ENCODE measurements around the gene MARS1.

MARS1 gene

DNA sequence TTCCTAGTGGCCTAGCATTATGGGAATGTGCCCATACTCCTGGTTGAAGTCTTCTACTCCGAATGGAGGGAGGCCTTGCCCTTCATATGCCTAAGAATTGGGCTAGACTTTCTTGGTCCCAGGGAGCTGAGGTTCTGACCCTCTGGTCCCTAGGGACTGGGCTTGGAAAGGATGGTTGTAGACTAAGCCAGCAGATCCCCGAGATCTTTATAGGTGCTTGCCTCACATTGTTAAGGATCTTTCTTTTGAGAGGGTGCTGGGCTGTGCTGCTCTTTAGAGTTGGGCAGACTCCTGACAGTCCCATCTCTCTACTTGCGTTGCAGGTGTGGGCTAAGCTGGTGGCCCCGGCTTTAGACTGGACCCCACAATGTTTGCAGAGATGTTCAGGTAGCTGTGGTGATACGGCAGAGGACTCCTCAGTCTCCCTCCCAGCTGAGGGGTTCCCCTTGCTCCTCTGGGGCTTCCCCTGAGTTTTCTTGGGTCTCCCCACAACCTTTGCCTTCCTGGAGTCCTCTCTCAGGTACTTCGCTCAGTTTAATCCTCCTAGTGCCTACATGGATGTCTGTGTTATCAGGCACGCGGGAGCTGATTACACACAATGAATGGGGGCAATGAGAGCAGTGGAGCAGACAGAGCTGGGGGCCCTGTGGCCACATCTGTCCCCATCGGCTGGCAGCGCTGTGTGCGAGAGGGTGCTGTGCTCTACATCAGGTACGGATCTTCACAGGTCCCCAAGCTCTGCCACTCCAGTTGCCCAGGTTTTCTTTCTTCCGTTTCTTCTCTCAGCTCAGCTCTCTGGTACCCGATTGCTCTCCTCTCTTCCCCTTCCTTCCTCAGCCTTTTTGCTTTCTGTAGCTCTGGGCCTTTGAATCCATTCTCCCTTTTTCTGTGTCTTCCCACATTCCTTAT lies 36.1 kb downstream of the MARS1 start:
- TF ChIP-seq, protein P1, sequence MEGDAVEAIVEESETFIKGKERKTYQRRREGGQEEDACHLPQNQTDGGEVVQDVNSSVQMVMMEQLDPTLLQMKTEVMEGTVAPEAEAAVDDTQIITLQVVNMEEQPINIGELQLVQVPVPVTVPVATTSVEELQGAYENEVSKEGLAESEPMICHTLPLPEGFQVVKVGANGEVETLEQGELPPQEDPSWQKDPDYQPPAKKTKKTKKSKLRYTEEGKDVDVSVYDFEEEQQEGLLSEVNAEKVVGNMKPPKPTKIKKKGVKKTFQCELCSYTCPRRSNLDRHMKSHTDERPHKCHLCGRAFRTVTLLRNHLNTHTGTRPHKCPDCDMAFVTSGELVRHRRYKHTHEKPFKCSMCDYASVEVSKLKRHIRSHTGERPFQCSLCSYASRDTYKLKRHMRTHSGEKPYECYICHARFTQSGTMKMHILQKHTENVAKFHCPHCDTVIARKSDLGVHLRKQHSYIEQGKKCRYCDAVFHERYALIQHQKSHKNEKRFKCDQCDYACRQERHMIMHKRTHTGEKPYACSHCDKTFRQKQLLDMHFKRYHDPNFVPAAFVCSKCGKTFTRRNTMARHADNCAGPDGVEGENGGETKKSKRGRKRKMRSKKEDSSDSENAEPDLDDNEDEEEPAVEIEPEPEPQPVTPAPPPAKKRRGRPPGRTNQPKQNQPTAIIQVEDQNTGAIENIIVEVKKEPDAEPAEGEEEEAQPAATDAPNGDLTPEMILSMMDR (IDR thresholded peaks at IDR 0.05; ENCODE audit: low read depth, low read length, missing control alignments) = no peak
- H3K4me3 ChIP-seq (ENCODE audit: low read depth, low read length) = peak overlapping the region; percentile 81
- in situ Hi-C loops (cut with HindIII; ENCODE audit: low sequenced_read_pairs) = no loop called here
- no peak for DNase-seq (ENCODE audit: low read depth)

- H3K4me3 ChIP-seq (ENCODE audit: low read depth, low read length) = no peak overlapping the region
- in situ Hi-C loops (cut with HindIII; ENCODE audit: low sequenced_read_pairs) = no loop called here
- TF ChIP-seq, protein P1 (IDR thresholded peaks at IDR 0.05; ENCODE audit: low read depth, low read length, missing control alignments) = no peak
- no peak for DNase-seq (ENCODE audit: low read depth)
These were observed 37.1 kb downstream of the MARS1 start for GRCh38 chr12:57524814-57525614.

DNA sequence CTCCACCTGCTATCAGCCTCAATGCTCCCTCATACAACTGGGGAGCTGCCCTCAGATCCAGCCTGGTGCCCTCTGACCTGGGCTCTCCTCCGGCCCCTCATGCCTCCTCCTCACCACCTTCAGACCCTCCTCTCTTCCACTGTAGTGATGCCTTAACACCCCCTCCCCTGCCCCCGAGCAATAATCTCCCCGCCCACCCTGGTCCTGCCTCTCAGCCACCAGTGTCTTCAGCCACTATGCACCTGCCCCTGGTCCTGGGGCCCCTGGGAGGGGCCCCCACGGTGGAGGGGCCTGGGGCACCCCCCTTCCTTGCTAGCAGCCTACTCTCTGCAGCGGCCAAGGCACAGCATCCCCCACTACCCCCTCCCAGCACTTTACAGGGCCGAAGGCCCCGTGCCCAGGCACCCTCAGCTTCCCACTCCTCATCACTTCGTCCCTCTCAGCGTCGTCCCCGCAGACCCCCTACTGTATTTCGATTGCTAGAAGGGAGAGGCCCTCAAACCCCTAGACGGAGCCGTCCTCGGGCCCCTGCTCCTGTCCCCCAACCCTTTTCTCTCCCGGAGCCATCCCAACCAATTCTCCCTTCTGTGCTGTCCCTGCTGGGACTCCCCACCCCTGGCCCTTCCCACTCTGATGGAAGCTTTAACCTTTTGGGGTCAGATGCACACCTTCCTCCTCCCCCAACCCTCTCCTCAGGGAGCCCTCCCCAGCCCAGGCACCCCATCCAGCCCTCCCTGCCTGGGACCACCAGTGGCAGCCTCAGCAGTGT lies 37.9 kb downstream of the MARS1 start:
- DNase-seq (ENCODE audit: low read depth) = no peak
- TF ChIP-seq, protein P1 (IDR thresholded peaks at IDR 0.05; ENCODE audit: low read depth, low read length, missing control alignments) = no peak
- in situ Hi-C loops (cut with HindIII; ENCODE audit: low sequenced_read_pairs) = no loop called here
- no peak overlapping the region for H3K4me3 ChIP-seq (ENCODE audit: low read depth, low read length)

GRCh38 chr12:57526477-57527126 lies 38.7 kb downstream of the MARS1 start:
- TF ChIP-seq, protein P1 (IDR thresholded peaks at IDR 0.05; ENCODE audit: low read depth, low read length, missing control alignments) = no peak
- H3K4me3 ChIP-seq (ENCODE audit: low read depth, low read length) = no peak overlapping the region
- in situ Hi-C loops (cut with HindIII; ENCODE audit: low sequenced_read_pairs) = no loop called here
- DNase-seq (ENCODE audit: low read depth) = no peak

DNA sequence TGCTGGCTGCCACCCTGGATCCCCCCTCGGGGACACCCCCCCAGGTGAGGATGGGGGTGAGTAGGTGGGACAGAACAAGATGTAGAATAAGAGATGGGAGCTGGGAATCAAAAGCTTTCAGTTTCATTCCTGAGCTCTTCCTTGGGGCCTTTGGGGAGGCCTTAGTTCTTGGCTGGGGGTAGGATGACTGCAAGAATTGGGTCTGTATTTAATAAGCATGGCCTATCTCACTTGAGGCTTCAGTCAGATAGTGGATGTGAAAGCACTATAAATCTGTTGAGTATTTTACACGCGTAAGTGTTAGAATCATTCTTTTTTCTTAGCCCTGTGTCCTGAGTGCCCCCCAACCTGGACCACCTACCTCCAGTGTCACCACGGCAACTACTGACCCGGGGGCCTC lies 39.3 kb downstream of the MARS1 start:
- DNase-seq (ENCODE audit: low read depth) = no peak
- no peak overlapping the region for H3K4me3 ChIP-seq (ENCODE audit: low read depth, low read length)
- TF ChIP-seq, protein P1 (IDR thresholded peaks at IDR 0.05; ENCODE audit: low read depth, low read length, missing control alignments) = no peak
- in situ Hi-C loops (cut with HindIII; ENCODE audit: low sequenced_read_pairs) = no loop called here

Data from astrocyte of the cerebellum (primary cell).